Femur (tissue), 1 donor: ENCODE measurements around the gene RHOH.

Source experiments
- DNase-seq: peaks from one replicate; pipeline ENCODE4 v3.0.0-alpha.2; 2017

Gene RHOH

GRCh38 chr4:40240040-40240653 lies 43.3 kb downstream of the RHOH start:
- no peak for DNase-seq

GRCh38 chr4:40241026-40241425 lies 44.2 kb downstream of the RHOH start:
- no peak for DNase-seq

GRCh38 chr4:40241941-40242340 lies 45.1 kb downstream of the RHOH start:
- no peak for DNase-seq

- no peak for DNase-seq
Measured at GRCh38 chr4:40243386-40243948, 46.6 kb downstream of the RHOH start.

- DNase-seq, result no peak
Measured at GRCh38 chr4:40244606-40245005, 47.8 kb downstream of the RHOH start.

- no peak for DNase-seq
Measured at GRCh38 chr4:40245550-40245949, 48.7 kb downstream of the RHOH start.

GRCh38 chr4:40246011-40246900 lies 49.4 kb downstream of the RHOH start:
- DNase-seq, result no peak

GRCh38 chr4:40246938-40247337 lies 50.1 kb downstream of the RHOH start:
- no peak for DNase-seq

GRCh38 chr4:40247350-40247749 lies 50.5 kb downstream of the RHOH start:
- DNase-seq, result no peak

GRCh38 chr4:40251366-40251765 lies 54.5 kb downstream of the RHOH start:
- no peak for DNase-seq

GRCh38 chr4:40253906-40254305 lies 57.1 kb downstream of the RHOH start:
- DNase-seq, result no peak

- no peak for DNase-seq
Measured at GRCh38 chr4:40254608-40255392, 58.0 kb downstream of the RHOH start.

GRCh38 chr4:40255393-40256281 lies 58.8 kb downstream of the RHOH start:
- DNase-seq, result no peak

- DNase-seq, result no peak
Measured at GRCh38 chr4:40256329-40256728, 59.5 kb downstream of the RHOH start.

- DNase-seq, result no peak
Measured at GRCh38 chr4:40256817-40257216, 60.0 kb downstream of the RHOH start.

GRCh38 chr4:40258627-40259026 lies 61.8 kb downstream of the RHOH start:
- DNase-seq, result no peak

- no peak for DNase-seq
Measured at GRCh38 chr4:40261231-40262076, 64.6 kb downstream of the RHOH start.

- DNase-seq, result no peak
Measured at GRCh38 chr4:40262077-40262528, 65.3 kb downstream of the RHOH start.

- DNase-seq, result no peak
Measured at GRCh38 chr4:40262861-40263260, 66.0 kb downstream of the RHOH start.

- no peak for DNase-seq
Measured at GRCh38 chr4:40264497-40264896, 67.7 kb downstream of the RHOH start.
